ENCODE results near the gene PHF24.

Gene PHF24

DNA sequence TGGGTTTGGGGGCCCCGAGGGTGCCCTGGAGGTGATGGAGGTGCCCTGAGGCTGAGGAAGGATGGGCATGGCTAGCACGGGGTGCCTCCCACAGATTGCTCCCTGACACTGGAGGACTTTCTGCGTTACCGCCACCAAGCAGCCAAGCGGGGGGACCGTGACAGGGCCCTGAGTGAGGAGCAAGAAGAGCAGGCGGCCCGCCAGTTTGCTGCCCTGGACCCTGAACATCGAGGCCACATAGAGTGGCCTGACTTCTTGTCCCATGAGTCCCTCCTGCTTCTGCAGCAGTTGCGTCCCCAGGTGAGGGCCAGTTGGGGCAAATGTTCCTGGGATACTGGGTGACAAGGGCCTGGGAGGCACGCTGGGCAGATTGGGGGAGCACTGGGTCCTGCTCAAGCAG, 18.4 kb downstream of the PHF24 start:
- peaks cover 0 to 21% (median 15%) of the 10 kb centered on the region in 10 experiments; a peak in 13 of 20 replicates for H3K4me1 ChIP-seq
- no peak overlapping the region for H3K4me2 ChIP-seq
- H3K27me3 ChIP-seq: no peaks in the 10 kb centered on the region
- TF ChIP-seq Cebpa-rat (IDR thresholded peaks at IDR 0.05): no peak
- H3K9ac ChIP-seq: no peak overlapping the region
- H3K9me3 ChIP-seq (replicated peaks in 1 of 11): no peaks in the 10 kb centered on the region
- no peaks in the 10 kb centered on the region for H3K36me3 ChIP-seq
- H3K4me3 ChIP-seq: no peak overlapping the region
- no peak overlapping the region for H3K27ac ChIP-seq
- no peaks in the 10 kb centered on the region for H4K20me1 ChIP-seq

DNA sequence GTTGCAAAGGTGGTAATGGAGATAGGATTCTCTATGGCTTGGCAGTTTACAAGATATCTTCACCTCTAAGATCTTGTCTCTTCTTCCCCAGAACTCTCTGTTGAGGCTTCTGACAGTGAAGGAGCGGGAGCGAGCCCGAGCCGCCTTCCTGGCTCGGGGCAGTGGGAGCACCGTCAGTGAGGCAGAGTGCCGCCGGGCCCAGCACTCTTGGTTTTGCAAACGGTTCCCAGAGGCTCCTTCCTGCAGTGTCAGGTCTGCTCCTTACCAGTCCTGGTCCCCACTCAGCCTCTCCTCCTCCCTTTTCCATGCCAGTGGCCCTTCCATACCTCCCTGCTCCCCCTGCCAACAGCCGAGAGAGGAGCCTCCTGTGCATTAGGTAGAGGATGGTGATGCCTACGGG, 18.9 kb downstream of the PHF24 start:
- no peak for TF ChIP-seq Cebpa-rat (IDR thresholded peaks at IDR 0.05)
- no peaks in the 10 kb centered on the region for H3K27me3 ChIP-seq

DNA sequence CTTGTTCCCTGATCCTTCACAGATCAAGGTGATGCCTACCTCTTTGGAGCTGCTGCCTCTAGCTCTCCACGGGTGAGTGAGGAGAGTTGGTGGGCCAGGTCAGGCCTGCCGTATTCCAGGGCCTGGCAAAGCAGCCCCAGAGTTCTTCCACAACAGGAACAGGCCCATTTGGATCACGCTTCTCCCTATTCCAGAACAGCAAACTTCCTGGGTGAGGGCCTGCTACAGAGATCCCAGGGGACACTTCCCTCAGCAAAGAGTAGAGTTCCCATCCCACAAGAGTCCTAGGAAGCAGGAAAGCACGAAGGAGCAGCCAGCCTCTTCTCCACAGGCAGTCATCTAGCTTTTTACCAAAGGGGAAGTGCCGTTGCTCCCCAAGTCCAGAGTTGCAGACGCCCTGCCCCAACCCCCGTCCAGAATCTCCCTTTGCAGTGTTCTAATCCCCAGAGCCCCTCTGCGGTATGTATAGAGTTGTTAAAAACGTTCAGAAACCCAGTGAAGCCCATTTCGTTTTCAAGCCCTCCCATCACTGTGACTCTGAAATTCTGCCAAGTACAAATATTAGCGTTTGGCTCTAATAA, 22.2 kb downstream of the PHF24 start:
- Histone ChIP-seq H3K9me3 (replicated peaks in 1 of 11) (no peaks in the 10 kb centered on the region), H3K4me1 (peaks cover 19 to 58% (median 48%) of the 10 kb centered on the region in 10 experiments), H3K4me3 (no peak overlapping the region), H3K4me2 (peak overlapping the region in 7 of 11 experiments; percentile 25 to 96 (median 89); a peak in 12 of 22 replicates), H3K9ac (no peak overlapping the region), H3K27ac (peak overlapping the region in 3 of 11 experiments; percentile 60 to 70 (median 70); a peak in 3 of 22 replicates), H3K27me3 (no peaks in the 10 kb centered on the region), H4K20me1 (no peaks in the 10 kb centered on the region), H3K36me3 (no peaks in the 10 kb centered on the region)
- TF ChIP-seq Cebpa-rat (IDR thresholded peaks at IDR 0.05): no peak

More for the DNA sequence above, 18.9 kb downstream of the PHF24 start:
- peaks cover 0 to 26% (median 20%) of the 10 kb centered on the region in 10 experiments; a peak in 18 of 20 replicates for H3K4me1 ChIP-seq
- H3K27ac ChIP-seq: no peak overlapping the region
- H3K9me3 ChIP-seq (replicated peaks in 1 of 11): no peaks in the 10 kb centered on the region
- no peak overlapping the region for H3K4me2 ChIP-seq
- H3K9ac ChIP-seq: no peak overlapping the region
- no peaks in the 10 kb centered on the region for H3K36me3 ChIP-seq
- H3K4me3 ChIP-seq: no peak overlapping the region
- no peaks in the 10 kb centered on the region for H4K20me1 ChIP-seq

DNA sequence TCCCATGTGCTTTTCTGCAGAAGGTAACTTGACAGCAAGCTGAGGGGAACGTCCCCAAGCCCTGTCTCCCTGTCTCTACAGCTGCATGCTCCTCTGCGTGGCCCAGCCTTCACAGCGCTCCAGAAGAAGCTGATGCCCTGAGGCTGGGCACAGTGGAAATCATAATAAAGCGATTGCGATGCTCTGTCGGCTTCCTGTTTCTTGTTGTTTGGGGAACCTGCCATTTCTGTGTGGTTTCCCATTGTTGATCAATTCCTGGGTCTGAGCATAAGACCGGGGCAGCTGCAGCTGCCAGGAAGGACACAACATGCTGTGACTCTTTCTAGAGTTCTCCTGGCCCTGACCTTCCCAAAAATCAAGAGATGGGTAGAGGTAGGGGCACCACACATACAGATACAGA, 24.3 kb downstream of the PHF24 start:
- Histone ChIP-seq H3K9me3 (replicated peaks in 1 of 11) (no peaks in the 10 kb centered on the region), H3K4me3 (no peak overlapping the region), H3K4me2 (peak overlapping the region; percentile 63 to 96 (median 88); a peak in 21 of 22 replicates), H3K9ac (peak overlapping the region in 7 of 11 experiments; percentile 9 to 47 (median 30); a peak in 9 of 22 replicates), H3K36me3 (no peaks in the 10 kb centered on the region), H3K4me1 (peaks cover 39 to 79% (median 68%) of the 10 kb centered on the region in 10 experiments), H4K20me1 (no peaks in the 10 kb centered on the region), H3K27ac (peak overlapping the region in 10 of 11 experiments; percentile 20 to 76 (median 63); a peak in 18 of 22 replicates), H3K27me3 (no peaks in the 10 kb centered on the region)
- TF ChIP-seq Cebpa-rat (IDR thresholded peaks at IDR 0.05): peak in 5 of 11 experiments; percentile 20 to 40 (median 28); a peak in 4 of 22 replicates

DNA sequence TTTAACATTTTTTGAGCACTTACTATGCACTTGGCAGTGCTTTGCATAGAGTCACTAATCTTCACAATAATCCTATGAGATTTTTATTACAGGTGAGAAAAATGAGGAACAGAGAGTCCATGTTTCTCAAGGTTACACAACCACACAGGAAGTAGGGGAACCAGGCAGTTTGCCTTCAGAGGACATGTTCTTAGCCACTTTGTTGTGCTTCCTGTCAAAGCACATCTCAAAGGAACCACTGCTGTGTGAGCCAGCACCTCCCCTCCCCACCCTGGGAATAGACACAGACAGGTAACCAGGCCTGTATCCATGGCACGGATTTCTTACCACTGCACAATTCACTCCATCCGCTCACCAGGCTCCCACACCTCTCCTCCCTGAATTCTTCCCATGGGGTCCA, 25.1 kb downstream of the PHF24 start:
- TF ChIP-seq Cebpa-rat (IDR thresholded peaks at IDR 0.05): peak in 2 of 11 experiments; percentile 41 to 56; a peak in 2 of 22 replicates
- Histone ChIP-seq H3K4me1 (peaks cover 42 to 86% (median 75%) of the 10 kb centered on the region in 10 experiments), H3K36me3 (no peaks in the 10 kb centered on the region), H3K27ac (peak overlapping the region in 10 of 11 experiments; percentile 36 to 76 (median 63); a peak in 17 of 22 replicates), H3K9me3 (replicated peaks in 1 of 11) (no peaks in the 10 kb centered on the region), H4K20me1 (no peaks in the 10 kb centered on the region), H3K9ac (peak overlapping the region in 3 of 11 experiments; percentile 14 to 38 (median 22); a peak in 7 of 22 replicates), H3K4me2 (peak overlapping the region; percentile 63 to 96 (median 88)), H3K4me3 (peak overlapping the region in 2 of 10 experiments; percentile 1 to 29; a peak in 3 of 20 replicates), H3K27me3 (no peaks in the 10 kb centered on the region)

DNA sequence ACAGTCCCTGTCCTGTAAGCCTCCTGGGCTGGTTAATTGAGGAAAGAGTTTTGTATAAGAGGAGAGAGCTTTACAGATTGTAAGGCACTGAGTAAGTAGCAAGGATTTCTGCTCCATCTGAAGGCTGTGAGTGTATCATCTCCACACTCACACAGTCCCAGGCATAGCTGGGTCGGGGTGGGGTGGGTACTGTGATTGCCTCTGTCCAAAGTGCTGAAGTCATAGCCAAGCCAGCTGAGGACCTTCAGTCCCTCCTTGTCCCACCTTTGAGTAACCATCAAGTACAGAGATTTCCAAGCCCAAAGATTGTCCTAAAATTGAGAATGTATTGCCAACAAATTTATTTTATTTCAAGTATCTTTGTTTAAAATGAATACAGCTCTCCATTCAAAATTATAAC, 26.0 kb downstream of the PHF24 start:
- peaks cover 47 to 94% (median 83%) of the 10 kb centered on the region in 10 experiments for H3K4me1 ChIP-seq

DNA sequence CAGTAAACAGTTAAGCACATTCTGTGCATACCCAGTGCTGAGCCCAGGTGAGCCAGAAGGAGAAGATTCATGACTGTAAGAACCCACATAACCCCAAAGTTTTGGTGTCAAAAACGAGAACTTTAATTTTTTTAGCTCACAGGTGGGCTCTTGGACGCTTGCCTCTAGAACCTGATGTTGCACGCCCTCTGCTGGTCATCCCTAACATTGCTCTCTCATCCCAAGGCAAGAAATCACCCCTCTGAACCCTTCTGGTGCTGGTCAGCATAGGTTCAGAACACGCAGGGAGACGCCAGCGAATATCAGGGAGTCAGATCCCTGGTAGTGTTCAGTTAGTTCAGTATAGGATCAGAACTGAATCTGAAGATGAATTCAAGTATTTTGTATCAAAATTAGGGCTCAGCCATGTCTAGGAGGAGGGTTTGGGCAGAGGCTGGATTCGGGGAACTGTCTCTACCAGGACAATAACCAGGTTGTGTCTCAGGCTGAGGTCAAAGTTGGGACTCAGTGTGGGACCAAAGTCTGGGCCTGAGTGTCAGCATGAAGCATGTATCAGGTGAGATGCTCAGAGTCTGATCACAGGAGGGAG, 27.3 kb downstream of the PHF24 start:
- peak overlapping the region; percentile 48 to 90 (median 81); a peak in 19 of 22 replicates for H3K4me2 ChIP-seq
- no peak for TF ChIP-seq Cebpa-rat (IDR thresholded peaks at IDR 0.05)
- H3K4me1 ChIP-seq: peaks cover 51 to 90% (median 82%) of the 10 kb centered on the region in 10 experiments

More for the DNA sequence above, 26.0 kb downstream of the PHF24 start:
- Histone ChIP-seq H3K36me3 (no peaks in the 10 kb centered on the region), H3K9ac (peak overlapping the region in 1 of 11 experiments; percentile 22; a peak in 1 of 22 replicates), H3K27ac (peak overlapping the region in 8 of 11 experiments; percentile 58 to 76 (median 66); a peak in 14 of 22 replicates), H3K9me3 (replicated peaks in 1 of 11) (no peaks in the 10 kb centered on the region), H3K27me3 (no peaks in the 10 kb centered on the region), H3K4me2 (peak overlapping the region in 10 of 11 experiments; percentile 67 to 96 (median 88); a peak in 18 of 22 replicates), H4K20me1 (no peaks in the 10 kb centered on the region), H3K4me3 (no peak overlapping the region)
- TF ChIP-seq Cebpa-rat (IDR thresholded peaks at IDR 0.05): no peak

DNA sequence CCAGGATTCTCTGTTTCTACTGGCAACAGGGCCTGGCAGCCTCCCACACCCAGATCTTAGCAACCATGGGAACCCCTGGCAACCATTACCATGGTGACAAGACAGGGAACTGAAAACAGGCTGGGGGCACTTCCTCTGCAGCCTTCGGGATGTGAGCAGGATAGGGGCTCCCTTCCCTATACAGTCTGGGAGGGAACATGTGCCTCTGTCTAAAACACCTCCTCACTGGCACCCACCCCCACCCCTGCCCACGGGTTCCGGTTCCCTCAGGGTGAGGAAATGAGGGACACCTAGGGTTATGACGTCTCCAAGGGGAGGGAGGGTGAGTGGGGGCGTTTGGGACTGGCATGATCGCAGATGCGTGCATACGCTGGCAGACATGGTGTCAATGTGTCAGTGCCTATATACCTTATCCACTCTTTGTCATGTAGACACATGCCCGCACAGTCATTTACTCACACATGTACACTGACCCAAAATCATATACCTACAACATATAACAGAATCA, 28.5 kb downstream of the PHF24 start:
- TF ChIP-seq Cebpa-rat (IDR thresholded peaks at IDR 0.05): no peak

More for the DNA sequence above, 27.3 kb downstream of the PHF24 start:
- Histone ChIP-seq H4K20me1 (no peaks in the 10 kb centered on the region), H3K27me3 (no peaks in the 10 kb centered on the region), H3K9me3 (replicated peaks in 1 of 11) (no peaks in the 10 kb centered on the region), H3K9ac (peak overlapping the region in 2 of 11 experiments; percentile 17 to 67; a peak in 2 of 22 replicates), H3K4me3 (no peak overlapping the region), H3K27ac (peak overlapping the region in 9 of 11 experiments; percentile 61 to 85 (median 69); a peak in 14 of 22 replicates), H3K36me3 (no peaks in the 10 kb centered on the region)

More for the DNA sequence above, 28.5 kb downstream of the PHF24 start:
- Histone ChIP-seq H3K27ac (peak overlapping the region; percentile 52 to 85 (median 69); a peak in 21 of 22 replicates), H3K27me3 (no peaks in the 10 kb centered on the region), H3K36me3 (no peaks in the 10 kb centered on the region), H4K20me1 (no peaks in the 10 kb centered on the region), H3K4me2 (peak overlapping the region; percentile 48 to 90 (median 81)), H3K9me3 (replicated peaks in 1 of 11) (no peaks in the 10 kb centered on the region), H3K4me3 (no peak overlapping the region), H3K9ac (peak overlapping the region in 10 of 11 experiments; percentile 1 to 67 (median 29); a peak in 8 of 22 replicates), H3K4me1 (peaks cover 60 to 89% (median 82%) of the 10 kb centered on the region in 10 experiments)
